HUES48 (cell line): ENCODE measurements around the gene DGKK.
A peak's percentile ranks its signal among the peaks of the same experiment; 100 is the strongest.

Experiments used
- H3K27ac ChIP-seq: one replicate; pipeline ENCODE4 v1.7.0; 2013; ENCODE audit warnings: low read depth, low read length, inconsistent platforms
- H3K27me3 ChIP-seq: 2 replicates; pipeline ENCODE4 v1.6.1; 2013; ENCODE audit warnings: mild to moderate bottlenecking, low read length; ENCODE audit not compliant: control insufficient read depth, insufficient read depth
- H3K36me3 ChIP-seq: 2 replicates; pipeline ENCODE4 v1.6.1; 2013; ENCODE audit warnings: low read length; ENCODE audit not compliant: control insufficient read depth, insufficient read depth
- H3K4me1 ChIP-seq: 2 replicates; pipeline ENCODE4 v1.6.1; 2013; ENCODE audit warnings: mild to moderate bottlenecking, low read length; ENCODE audit not compliant: control insufficient read depth, insufficient read depth
- H3K4me3 ChIP-seq: 2 replicates; pipeline ENCODE4 v1.5.1; 2013; ENCODE audit warnings: mild to moderate bottlenecking, low read depth, low read length
- H3K9ac ChIP-seq: 2 replicates; pipeline ENCODE4 v1.6.1; 2013; ENCODE audit warnings: mild to moderate bottlenecking, low read depth, low read length, moderate library complexity
- H3K9me3 ChIP-seq: 2 replicates; pipeline ENCODE4 v1.6.1; 2013; ENCODE audit warnings: low read length; ENCODE audit not compliant: control insufficient read depth, insufficient read depth

The DGKK gene

GRCh38 chrX:50459615-50460014 is 11.0 kb downstream of the DGKK start:
- no peak overlapping the region for H3K9ac ChIP-seq
- H3K27me3 ChIP-seq = no peaks in the 10 kb centered on the region
- no peak overlapping the region for H3K4me3 ChIP-seq
- H3K36me3 ChIP-seq = no peaks in the 10 kb centered on the region
- no peaks in the 10 kb centered on the region for H3K9me3 ChIP-seq
- peaks cover 79% of the 10 kb centered on the region for H3K4me1 ChIP-seq
- no peak overlapping the region for H3K27ac ChIP-seq

GRCh38 chrX:50458483-50458882 is 12.1 kb downstream of the DGKK start:
- Histone ChIP-seq H3K9me3 (no peaks in the 10 kb centered on the region), H3K9ac (no peak overlapping the region), H3K27ac (no peak overlapping the region), H3K4me3 (no peak overlapping the region), H3K36me3 (no peaks in the 10 kb centered on the region), H3K27me3 (no peaks in the 10 kb centered on the region), H3K4me1 (peaks cover 70% of the 10 kb centered on the region)

GRCh38 chrX:50456712-50457484 is 13.7 kb downstream of the DGKK start:
- H3K27me3 ChIP-seq = no peaks in the 10 kb centered on the region
- H3K9ac ChIP-seq = no peak overlapping the region
- no peaks in the 10 kb centered on the region for H3K9me3 ChIP-seq
- no peaks in the 10 kb centered on the region for H3K36me3 ChIP-seq
- no peak overlapping the region for H3K27ac ChIP-seq
- peaks cover 55% of the 10 kb centered on the region for H3K4me1 ChIP-seq
- H3K4me3 ChIP-seq = no peak overlapping the region

- Histone ChIP-seq H3K4me1 (peaks cover 16% of the 10 kb centered on the region), H3K27ac (no peak overlapping the region), H3K36me3 (no peaks in the 10 kb centered on the region), H3K27me3 (no peaks in the 10 kb centered on the region), H3K4me3 (no peak overlapping the region), H3K9ac (no peak overlapping the region), H3K9me3 (no peaks in the 10 kb centered on the region)
Observed at GRCh38 chrX:50452782-50453181, 17.8 kb downstream of the DGKK start.

- Histone ChIP-seq H3K27me3 (no peaks in the 10 kb centered on the region), H3K36me3 (no peaks in the 10 kb centered on the region), H3K4me3 (no peak overlapping the region), H3K27ac (no peak overlapping the region), H3K4me1 (peaks cover 7% of the 10 kb centered on the region), H3K9me3 (no peaks in the 10 kb centered on the region), H3K9ac (no peak overlapping the region)
Observed at GRCh38 chrX:50450324-50450723, 20.3 kb downstream of the DGKK start.

- no peaks in the 10 kb centered on the region for H3K27me3 ChIP-seq
- H3K36me3 ChIP-seq = no peaks in the 10 kb centered on the region
- no peak overlapping the region for H3K4me3 ChIP-seq
- H3K9me3 ChIP-seq = no peaks in the 10 kb centered on the region
- H3K9ac ChIP-seq = no peak overlapping the region
- no peaks in the 10 kb centered on the region for H3K4me1 ChIP-seq
- no peak overlapping the region for H3K27ac ChIP-seq
Observed at GRCh38 chrX:50448565-50448964, 22.1 kb downstream of the DGKK start.

GRCh38 chrX:50447535-50447934 is 23.1 kb downstream of the DGKK start:
- no peaks in the 10 kb centered on the region for H3K9me3 ChIP-seq
- H3K4me3 ChIP-seq = no peak overlapping the region
- no peak overlapping the region for H3K9ac ChIP-seq
- H3K4me1 ChIP-seq = no peaks in the 10 kb centered on the region
- H3K27me3 ChIP-seq = no peaks in the 10 kb centered on the region
- H3K27ac ChIP-seq = no peak overlapping the region
- H3K36me3 ChIP-seq = no peaks in the 10 kb centered on the region

GRCh38 chrX:50442426-50443116 is 28.1 kb downstream of the DGKK start:
- no peaks in the 10 kb centered on the region for H3K27me3 ChIP-seq

GRCh38 chrX:50436797-50437196 is 33.8 kb downstream of the DGKK start:
- Histone ChIP-seq H3K4me1 (peaks cover 17% of the 10 kb centered on the region), H3K9me3 (no peaks in the 10 kb centered on the region), H3K4me3 (no peak overlapping the region), H3K27me3 (no peaks in the 10 kb centered on the region), H3K27ac (no peak overlapping the region), H3K9ac (no peak overlapping the region), H3K36me3 (no peaks in the 10 kb centered on the region)

More at GRCh38 chrX:50442426-50443116, 28.1 kb downstream of the DGKK start:
- no peak overlapping the region for H3K27ac ChIP-seq
- no peak overlapping the region for H3K9ac ChIP-seq
- H3K4me1 ChIP-seq = no peaks in the 10 kb centered on the region
- H3K9me3 ChIP-seq = no peaks in the 10 kb centered on the region
- no peaks in the 10 kb centered on the region for H3K36me3 ChIP-seq
- no peak overlapping the region for H3K4me3 ChIP-seq

GRCh38 chrX:50432829-50433289 is 37.8 kb downstream of the DGKK start:
- Histone ChIP-seq H3K9me3 (no peaks in the 10 kb centered on the region), H3K27ac (peak overlapping the region; percentile 46)

GRCh38 chrX:50431623-50432022 is 39.0 kb downstream of the DGKK start:
- no peaks in the 10 kb centered on the region for H3K27me3 ChIP-seq
- peak overlapping the region; percentile 40 for H3K27ac ChIP-seq
- H3K36me3 ChIP-seq = no peaks in the 10 kb centered on the region
- H3K9me3 ChIP-seq = no peaks in the 10 kb centered on the region
- H3K4me1 ChIP-seq = peaks cover 43% of the 10 kb centered on the region
- H3K9ac ChIP-seq = no peak overlapping the region
- no peak overlapping the region for H3K4me3 ChIP-seq

More at GRCh38 chrX:50432829-50433289, 37.8 kb downstream of the DGKK start:
- Histone ChIP-seq H3K36me3 (no peaks in the 10 kb centered on the region), H3K9ac (no peak overlapping the region), H3K27me3 (no peaks in the 10 kb centered on the region), H3K4me3 (no peak overlapping the region; the same call in 1 of the 2 replicates), H3K4me1 (peaks cover 43% of the 10 kb centered on the region)
